Measurements from ENCODE around the gene ZMYM4. TPM values are rescaled to one million over a fixed set of nuclear protein-coding genes. Genes with fewer than 3 reads are reported as not detected.
"Not testable (repeated sequence)": the region's sequence is repeated elsewhere in the genome, so short reads cannot be mapped to it uniquely, and the experiment has no call there.

The ZMYM4 gene
- 49.0 TPM for total RNA-seq
- long read RNA-seq, partial matches to known transcripts, result 4 of 20 reads
- long read RNA-seq, other reads (novel, unspliced or antisense), result 15 of 20 reads

- peak; percentile 95 for DNase-seq (ENCODE audit: low spot score)
Measured at GRCh38 chr1:35268282-35269200, at the start of gene ZMYM4. ZMYM4 (plus strand) TSS chr1:35268709; CDS start chr1:35269047, 338 bp downstream.

- no peak for DNase-seq (ENCODE audit: low spot score)
Measured at GRCh38 chr1:35220976-35221375, 47.5 kb upstream of the ZMYM4 start.

GRCh38 chr1:35222322-35223083 lies 46.0 kb upstream of the ZMYM4 start:
- DNase-seq (ENCODE audit: low spot score), result no peak

GRCh38 chr1:35223084-35223630 lies 45.4 kb upstream of the ZMYM4 start:
- DNase-seq (ENCODE audit: low spot score), result no peak

- no peak for DNase-seq (ENCODE audit: low spot score)
Measured at GRCh38 chr1:35226546-35226945, 42.0 kb upstream of the ZMYM4 start.

GRCh38 chr1:35229587-35230360 lies 38.7 kb upstream of the ZMYM4 start:
- DNase-seq (ENCODE audit: low spot score), result no peak

GRCh38 chr1:35231287-35231686 lies 37.2 kb upstream of the ZMYM4 start:
- no peak for DNase-seq (ENCODE audit: low spot score)

- not testable (repeated sequence) for DNase-seq (ENCODE audit: low spot score)
Measured at GRCh38 chr1:35236772-35237171, 31.7 kb upstream of the ZMYM4 start.

- no peak for DNase-seq (ENCODE audit: low spot score)
Measured at GRCh38 chr1:35243691-35244090, 24.8 kb upstream of the ZMYM4 start.

GRCh38 chr1:35247256-35247655 lies 21.3 kb upstream of the ZMYM4 start:
- no peak for DNase-seq (ENCODE audit: low spot score)

- DNase-seq (ENCODE audit: low spot score), result no peak
Measured at GRCh38 chr1:35253941-35254340, 14.6 kb upstream of the ZMYM4 start.

- no peak for DNase-seq (ENCODE audit: low spot score)
Measured at GRCh38 chr1:35255276-35255675, 13.2 kb upstream of the ZMYM4 start.

- no peak for DNase-seq (ENCODE audit: low spot score)
Measured at GRCh38 chr1:35259561-35259960, 8.9 kb upstream of the ZMYM4 start.

GRCh38 chr1:35261412-35262120 lies 6.9 kb upstream of the ZMYM4 start:
- no peak for DNase-seq (ENCODE audit: low spot score)

- no peak for DNase-seq (ENCODE audit: low spot score)
Measured at GRCh38 chr1:35264035-35264434, 4.5 kb upstream of the ZMYM4 start.

- no peak for DNase-seq (ENCODE audit: low spot score)
Measured at GRCh38 chr1:35264871-35265270, 3.6 kb upstream of the ZMYM4 start.

GRCh38 chr1:35266306-35266705 lies 2.2 kb upstream of the ZMYM4 start:
- no peak for DNase-seq (ENCODE audit: low spot score)

GRCh38 chr1:35269201-35269988 lies 886 bp downstream of the ZMYM4 start:
- DNase-seq (ENCODE audit: low spot score), result no peak

- no peak for DNase-seq (ENCODE audit: low spot score)
Measured at GRCh38 chr1:35269989-35270289, 1.4 kb downstream of the ZMYM4 start.

- DNase-seq (ENCODE audit: low spot score), result no peak
Measured at GRCh38 chr1:35270836-35271235, 2.3 kb downstream of the ZMYM4 start.

Data from mesenteric fat pad (tissue), 1 donor.